Stomach (tissue), 9 donors: ENCODE results near the gene BPIFB1. TPM values are rescaled to one million over a fixed set of nuclear protein-coding genes. Genes with fewer than 3 reads are reported as not detected.

Source experiments
- DNase-seq, 2 donors: peaks; one replicate each; pipeline versions ENCODE4 v3.0.0 to v3.0.0-alpha.2; 2013 to 2019
- H3K27ac ChIP-seq, 5 donors: fragments of 200-600 bp in 4 of 5; sonication (generic) in 4 of 5; one replicate each; pipeline ENCODE4 v1.5.1; 2013 to 2019; ENCODE audit warnings: mild to moderate bottlenecking in 1 of 5, moderate library complexity in 1 of 5
- H3K27me3 ChIP-seq, 3 donors: fragments of 200-600 bp; sonication (generic); one replicate each; pipeline ENCODE4 v1.5.1; 2017 to 2019; ENCODE audit warnings: mixed run types in 1 of 3
- H3K36me3 ChIP-seq, 4 donors: fragments of 200-600 bp; sonication (generic); 1 replicate in 3 of 4; 2 replicates in 1 of 4; pipeline ENCODE4 v1.5.1; 2016 to 2019
- H3K4me1 ChIP-seq, 4 donors: fragments of 200-600 bp; sonication (generic); one replicate each; pipeline ENCODE4 v1.5.1; 2016 to 2019
- H3K4me3 ChIP-seq, 4 donors: fragments of 200-600 bp; sonication (generic) in 3 of 4; one replicate each; pipeline ENCODE4 v1.5.1; 2016 to 2019; ENCODE audit warnings: mild to moderate bottlenecking in 1 of 4
- H3K9me3 ChIP-seq, 4 donors: fragments of 200-600 bp; sonication (generic); one replicate each; pipeline ENCODE4 v1.5.1; 2016 to 2019
- CTCF ChIP-seq, 7 experiments: fragments of 450-650 bp in 4 of 7; fragments of 200-600 bp in 3 of 7; sonication (generic) in 3 of 7; IDR thresholded peaks; one replicate each; pipeline ENCODE4 v1.5.1; 2016 to 2019; ENCODE audit warnings: antibody characterized with exemption in 7 of 7, control low read depth in 2 of 7, mild to moderate bottlenecking in 1 of 7
- EP300 ChIP-seq: sonication (generic); formaldehyde crosslinking; IDR thresholded peaks from one replicate; pipeline ENCODE4 v1.6.1; 2017; ENCODE audit warnings: antibody characterized with exemption
- POLR2A ChIP-seq, 4 donors: fragments of 450-650 bp; IDR thresholded peaks; one replicate each; pipeline ENCODE4 v1.6.1; 2016; ENCODE audit warnings: antibody characterized with exemption in 4 of 4, control low read depth in 2 of 4, mild to moderate bottlenecking in 1 of 4, moderate library complexity in 1 of 4
- POLR2AphosphoS5 ChIP-seq, 3 donors: sonication (generic); formaldehyde crosslinking; IDR thresholded peaks; one replicate each; pipeline ENCODE4 v1.6.1; 2016; ENCODE audit warnings: antibody characterized with exemption in 3 of 3
- WGBS, 5 donors: extraction: QIAGEN DNeasy Blood & Tissue Kit in 3 of 5; methylation state at CpG; one replicate each; pipeline versions ENCODE4 v1.1.5 to v1.1.7; 2013 to 2018; 5-methylcytosine and 5-hydroxymethylcytosine counted together
- intact Hi-C: fragments of 100-400 bp; cut with DNase I; formaldehyde crosslinking; loops from one replicate; pipeline ENCODE4 v1.15.1; 2023; ENCODE audit warnings: low total_unique reads
- polyA plus RNA-seq, 3 donors: library from polyadenylated mRNA; stranded (reverse); fragments of 200-250 nt; gene quantifications; one replicate each; pipeline ENCODE4 v1.2.3, GENCODE V29; 2013
- total RNA-seq, 5 donors: library from RNA; depleted of rRNA; stranded (reverse); fragments of >200 nt; gene quantifications; one replicate each; pipeline versions ENCODE4 v1.1.0 to v1.2.3, GENCODE V29; 2014 to 2016
- donor health status: healthy with polysubstance abuse.
- donor health status: Bipolar disorder and iron deficiency.
- donor health status: healthy.

The BPIFB1 gene
- total and polyA plus RNA-seq, 8 donors = 2.3 to 169 (median 37.9) TPM; not detected in 1

GRCh38 chr20:33311996-33312395 lies 29.0 kb downstream of the BPIFB1 start:
- Histone ChIP-seq H3K27me3 (peaks cover 0 to 18% (median 0%) of the 10 kb centered on the region in 3 donors), H3K4me3 (no peak overlapping the region), H3K4me1 (no peaks in the 10 kb centered on the region), H3K27ac (no peak overlapping the region), H3K9me3 (no peaks in the 10 kb centered on the region), H3K36me3 (no peaks in the 10 kb centered on the region)
- WGBS, 5 donors = 60 to 73% (median 67%) methylated on average over 4 of the region's 4 CpGs
- no peak for DNase-seq
- no peak for TF ChIP-seq POLR2A (IDR thresholded peaks at IDR 0.05)
- no peak for TF ChIP-seq POLR2AphosphoS5 (IDR thresholded peaks at IDR 0.05)
- TF ChIP-seq EP300 = no peak
- no peak for TF ChIP-seq CTCF (IDR thresholded peaks at IDR 0.05)
- intact Hi-C loops = no loop called here

GRCh38 chr20:33312583-33312982 lies 29.6 kb downstream of the BPIFB1 start:
- TF ChIP-seq POLR2AphosphoS5 (IDR thresholded peaks at IDR 0.05) (no peak), POLR2A (IDR thresholded peaks at IDR 0.05) (no peak), EP300 (no peak), CTCF (IDR thresholded peaks at IDR 0.05) (no peak)
- no peaks in the 10 kb centered on the region for H3K36me3 ChIP-seq
- no peak overlapping the region for H3K4me3 ChIP-seq
- H3K9me3 ChIP-seq = no peaks in the 10 kb centered on the region
- peaks cover 0 to 21% (median 0%) of the 10 kb centered on the region in 3 donors for H3K27me3 ChIP-seq
- intact Hi-C loops = no loop called here
- WGBS, 5 donors = 84 to 92% (median 90%) methylated on average over 11 of the region's 11 CpGs
- no peaks in the 10 kb centered on the region for H3K4me1 ChIP-seq
- DNase-seq = no peak
- no peak overlapping the region for H3K27ac ChIP-seq

DNA sequence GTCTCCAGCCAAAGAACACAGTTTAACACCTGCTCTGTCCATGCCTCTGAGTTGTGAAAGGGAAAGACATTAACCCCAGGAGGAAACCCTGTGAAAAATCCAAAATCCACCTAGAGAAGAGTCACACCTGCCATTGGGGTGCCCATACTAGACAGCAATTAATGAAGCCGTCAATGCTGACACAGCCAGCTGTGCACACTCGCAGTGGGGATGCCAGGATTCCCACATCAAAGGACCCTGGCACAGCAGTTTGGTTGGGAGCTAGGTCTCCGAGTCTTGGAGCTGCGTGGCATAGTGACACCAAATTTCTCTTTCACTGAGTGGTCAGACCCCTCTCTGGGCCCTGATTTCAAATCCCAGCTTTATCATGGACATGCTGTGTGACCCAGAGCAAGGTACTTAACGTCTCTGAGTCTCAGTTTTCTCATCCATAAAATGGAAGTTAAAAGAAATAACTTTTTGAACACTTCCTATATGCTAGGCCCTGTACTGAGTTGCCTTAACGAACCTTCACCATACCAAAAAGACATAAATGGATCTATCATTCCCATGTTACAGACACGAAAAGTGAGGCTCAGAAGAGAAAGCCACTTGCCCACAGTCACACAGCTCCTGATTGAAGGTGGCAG lies 30.8 kb downstream of the BPIFB1 start:
- Histone ChIP-seq H3K4me3 (no peak overlapping the region), H3K36me3 (no peaks in the 10 kb centered on the region), H3K4me1 (no peaks in the 10 kb centered on the region), H3K27ac (no peak overlapping the region), H3K27me3 (peaks cover 0 to 31% (median 0%) of the 10 kb centered on the region in 3 donors), H3K9me3 (no peaks in the 10 kb centered on the region)
- DNase-seq = no peak
- WGBS, 5 donors = 71 to 90% (median 79%) methylated on average over 7 of the region's 7 CpGs
- intact Hi-C loops = no loop called here
- TF ChIP-seq POLR2AphosphoS5 (IDR thresholded peaks at IDR 0.05) (no peak), CTCF (IDR thresholded peaks at IDR 0.05) (no peak), POLR2A (IDR thresholded peaks at IDR 0.05) (no peak), EP300 (no peak)

DNA sequence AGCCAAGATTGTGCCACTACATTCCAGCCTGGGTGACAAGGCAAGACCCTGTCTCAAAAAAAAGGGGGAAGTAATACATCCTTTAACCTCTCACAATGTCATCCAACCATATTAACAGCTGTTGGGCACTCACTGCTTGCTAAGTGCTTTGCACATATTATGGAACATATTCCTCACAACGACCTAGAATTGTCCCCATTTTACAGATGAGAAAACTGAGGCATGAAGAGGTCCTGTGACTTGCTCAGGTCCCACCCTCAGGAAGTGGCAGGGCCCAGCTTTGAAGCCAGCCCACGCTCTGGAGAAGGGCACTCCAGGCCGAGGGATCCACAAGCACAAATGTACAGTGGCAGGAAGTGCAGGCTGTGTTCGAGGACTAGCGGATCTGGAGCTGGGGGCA lies 33.3 kb downstream of the BPIFB1 start:
- H3K9me3 ChIP-seq = no peaks in the 10 kb centered on the region
- no peak overlapping the region for H3K4me3 ChIP-seq
- DNase-seq = no peak
- intact Hi-C loops = no loop called here
- no peaks in the 10 kb centered on the region for H3K36me3 ChIP-seq
- TF ChIP-seq POLR2AphosphoS5 (IDR thresholded peaks at IDR 0.05) (no peak), EP300 (no peak), CTCF (IDR thresholded peaks at IDR 0.05) (no peak), POLR2A (IDR thresholded peaks at IDR 0.05) (no peak)
- peaks cover 0 to 49% (median 0%) of the 10 kb centered on the region in 3 donors for H3K27me3 ChIP-seq
- no peak overlapping the region for H3K27ac ChIP-seq
- WGBS, 5 donors = 68 to 80% (median 75%) methylated on average over 5 of the region's 5 CpGs
- H3K4me1 ChIP-seq = no peaks in the 10 kb centered on the region
